Endometrium (tissue), 2 donors: ENCODE measurements around the gene MACROD2.

Source experiments
- FAIRE-seq: peaks from 2 replicates; lab custom pipeline; 2012; peaks lifted over from hg19 to GRCh38; lab: Jason Lieb, UNC
- donor health status: control.
- donor health status: control.

Gene MACROD2

GRCh38 chr20:14526891-14527290 lies 531.6 kb downstream of the MACROD2 start:
- FAIRE-seq, result no peak

GRCh38 chr20:14531786-14532185 lies 536.5 kb downstream of the MACROD2 start:
- FAIRE-seq, result no peak

GRCh38 chr20:14536738-14537137 lies 541.4 kb downstream of the MACROD2 start:
- FAIRE-seq, result no peak

GRCh38 chr20:14538433-14538832 lies 543.1 kb downstream of the MACROD2 start:
- no peak for FAIRE-seq

- FAIRE-seq, result no peak
Observed at GRCh38 chr20:14543040-14543439, 547.7 kb downstream of the MACROD2 start.

- no peak for FAIRE-seq
Observed at GRCh38 chr20:14544688-14545087, 549.4 kb downstream of the MACROD2 start.

GRCh38 chr20:14550655-14551054 lies 555.3 kb downstream of the MACROD2 start:
- FAIRE-seq, result no peak

GRCh38 chr20:14553774-14554534 lies 558.6 kb downstream of the MACROD2 start:
- no peak for FAIRE-seq

GRCh38 chr20:14555676-14556075 lies 560.4 kb downstream of the MACROD2 start:
- no peak for FAIRE-seq

- no peak for FAIRE-seq
Observed at GRCh38 chr20:14556206-14556605, 560.9 kb downstream of the MACROD2 start.

- FAIRE-seq, result no peak
Observed at GRCh38 chr20:14559612-14560011, 564.3 kb downstream of the MACROD2 start.

GRCh38 chr20:14561741-14562221 lies 566.5 kb downstream of the MACROD2 start:
- peak; percentile 81 for FAIRE-seq

GRCh38 chr20:14562981-14563380 lies 567.7 kb downstream of the MACROD2 start:
- FAIRE-seq, result no peak

GRCh38 chr20:14566505-14566904 lies 571.2 kb downstream of the MACROD2 start:
- no peak for FAIRE-seq

- FAIRE-seq, result no peak
Observed at GRCh38 chr20:14568225-14568624, 572.9 kb downstream of the MACROD2 start.

- no peak for FAIRE-seq
Observed at GRCh38 chr20:14568701-14569100, 573.4 kb downstream of the MACROD2 start.

- FAIRE-seq, result no peak
Observed at GRCh38 chr20:14569641-14570040, 574.3 kb downstream of the MACROD2 start.

GRCh38 chr20:14570811-14571210 lies 575.5 kb downstream of the MACROD2 start:
- FAIRE-seq, result no peak

GRCh38 chr20:14573676-14574075 lies 578.4 kb downstream of the MACROD2 start:
- no peak for FAIRE-seq

- FAIRE-seq, result no peak
Observed at GRCh38 chr20:14576196-14576877, 581.0 kb downstream of the MACROD2 start.

- FAIRE-seq, result no peak
Observed at GRCh38 chr20:14580418-14581074, 585.2 kb downstream of the MACROD2 start.

- FAIRE-seq, result no peak
Observed at GRCh38 chr20:14581731-14582130, 586.4 kb downstream of the MACROD2 start.

- FAIRE-seq, result no peak
Observed at GRCh38 chr20:14582855-14583254, 587.5 kb downstream of the MACROD2 start.
